ENCODE results near the gene EIF5AL1.

Gene EIF5AL1

DNA sequence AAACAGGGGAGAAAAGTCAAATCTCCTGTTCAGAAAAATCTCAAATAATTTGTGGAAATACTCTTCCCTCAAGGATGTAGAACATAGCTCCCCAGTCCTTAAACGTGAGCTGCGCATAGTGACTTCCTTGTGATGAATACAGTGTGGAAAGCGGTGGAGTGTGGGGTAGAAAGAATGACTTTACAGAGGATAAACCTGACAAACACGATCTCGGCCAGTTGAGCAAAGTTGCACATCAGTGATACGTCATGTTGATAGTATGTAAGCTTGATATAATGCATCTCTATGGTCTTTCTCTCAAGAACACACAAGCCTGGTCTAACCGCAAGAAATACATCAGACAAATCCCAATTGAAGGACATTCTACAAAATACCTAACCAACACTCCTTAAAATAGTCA lies 34.9 kb upstream of the EIF5AL1 start:
- no peak for DNase-seq (ENCODE audit: low read depth, low spot score)
- Histone ChIP-seq H3K9me3 (ENCODE audit: insufficient read depth, low read length) (no peaks in the 10 kb centered on the region), H3K9ac (ENCODE audit: insufficient read length, low read depth) (no peak overlapping the region), H3K36me3 (ENCODE audit: insufficient read depth, insufficient read length, low read length) (no peaks in the 10 kb centered on the region), H3K4me3 (ENCODE audit: insufficient read length, low read depth) (no peak overlapping the region), H3K4me1 (ENCODE audit: insufficient read depth, insufficient read length) (no peaks in the 10 kb centered on the region), H3K27me3 (ENCODE audit: insufficient read depth, insufficient read length) (peaks cover 14% of the 10 kb centered on the region)
- TF ChIP-seq ZNF274 (IDR thresholded peaks at IDR 0.05; ENCODE audit: low read depth, low read length) (no peak), SUZ12 (IDR thresholded peaks at IDR 0.05; ENCODE audit: extremely low read depth, insufficient read depth, insufficient read length) (no peak), YY1 (IDR thresholded peaks at IDR 0.05; ENCODE audit: insufficient read depth, insufficient read length) (no peak)

DNA sequence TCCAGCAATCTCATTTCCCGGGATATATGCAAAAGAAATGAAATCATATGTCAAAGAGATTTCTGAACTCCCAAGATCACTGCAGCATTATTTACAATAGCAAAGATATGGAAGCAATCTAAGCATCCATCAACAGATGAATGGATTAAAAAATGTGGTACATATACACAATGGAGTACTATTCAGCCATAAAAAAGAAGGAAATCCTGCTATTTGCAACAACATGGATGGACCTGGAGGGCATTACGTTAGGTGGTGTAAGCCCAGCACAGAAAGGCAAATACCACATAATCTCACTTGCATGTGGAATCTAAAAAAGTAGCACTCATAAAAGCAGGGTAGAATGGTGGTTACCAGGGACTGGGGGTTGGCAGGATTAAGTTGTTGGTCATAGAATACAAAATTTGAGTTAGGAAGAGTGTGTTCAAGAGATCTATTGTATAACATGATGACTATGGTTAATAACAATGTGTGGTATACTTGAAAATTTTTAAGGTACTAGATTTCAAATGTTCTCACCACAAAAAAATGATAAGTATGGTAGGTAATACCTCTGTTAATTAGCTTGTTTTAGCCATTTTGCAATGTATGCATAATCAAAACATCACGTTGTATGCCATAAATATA lies 32.9 kb upstream of the EIF5AL1 start:
- no peaks in the 10 kb centered on the region for H3K9me3 ChIP-seq (ENCODE audit: insufficient read depth, low read length)

DNA sequence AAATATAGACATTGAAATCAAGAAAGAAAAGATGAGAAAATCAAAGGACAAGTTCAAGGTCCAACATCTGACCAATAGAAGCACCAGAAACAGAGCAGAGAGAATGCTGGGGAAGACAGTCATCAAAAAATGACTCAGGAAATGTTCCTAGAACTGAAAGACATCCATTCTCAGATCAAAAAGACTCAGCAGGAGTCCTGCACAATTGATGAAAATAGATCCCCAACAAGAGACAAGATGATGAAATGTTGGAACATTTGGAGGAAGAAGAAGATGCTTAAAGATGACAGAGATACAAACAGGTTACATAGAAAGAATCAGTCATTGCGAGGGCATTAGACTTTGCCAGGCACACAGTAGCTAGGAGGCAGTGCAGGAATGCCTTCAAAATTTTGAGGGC lies 30.0 kb upstream of the EIF5AL1 start:
- Histone ChIP-seq H3K4me1 (ENCODE audit: insufficient read depth, insufficient read length) (no peaks in the 10 kb centered on the region), H3K4me3 (ENCODE audit: insufficient read length, low read depth) (no peak overlapping the region), H3K27me3 (ENCODE audit: insufficient read depth, insufficient read length) (no peaks in the 10 kb centered on the region), H3K9ac (ENCODE audit: insufficient read length, low read depth) (no peak overlapping the region), H3K9me3 (ENCODE audit: insufficient read depth, low read length) (no peaks in the 10 kb centered on the region), H3K36me3 (ENCODE audit: insufficient read depth, insufficient read length, low read length) (no peaks in the 10 kb centered on the region)
- TF ChIP-seq SUZ12 (IDR thresholded peaks at IDR 0.05; ENCODE audit: extremely low read depth, insufficient read depth, insufficient read length) (no peak), ZNF274 (IDR thresholded peaks at IDR 0.05; ENCODE audit: low read depth, low read length) (no peak), YY1 (IDR thresholded peaks at IDR 0.05; ENCODE audit: insufficient read depth, insufficient read length) (no peak)
- DNase-seq (ENCODE audit: low read depth, low spot score): no peak

More for the DNA sequence above, 32.9 kb upstream of the EIF5AL1 start:
- no peak for TF ChIP-seq SUZ12 (IDR thresholded peaks at IDR 0.05; ENCODE audit: extremely low read depth, insufficient read depth, insufficient read length)
- no peak for TF ChIP-seq ZNF274 (IDR thresholded peaks at IDR 0.05; ENCODE audit: low read depth, low read length)
- no peak for TF ChIP-seq YY1 (IDR thresholded peaks at IDR 0.05; ENCODE audit: insufficient read depth, insufficient read length)
- Histone ChIP-seq H3K27me3 (ENCODE audit: insufficient read depth, insufficient read length) (peaks cover 14% of the 10 kb centered on the region), H3K36me3 (ENCODE audit: insufficient read depth, insufficient read length, low read length) (no peaks in the 10 kb centered on the region), H3K4me3 (ENCODE audit: insufficient read length, low read depth) (no peak overlapping the region), H3K9ac (ENCODE audit: insufficient read length, low read depth) (no peak overlapping the region), H3K4me1 (ENCODE audit: insufficient read depth, insufficient read length) (no peaks in the 10 kb centered on the region)
- DNase-seq (ENCODE audit: low read depth, low spot score): no peak

DNA sequence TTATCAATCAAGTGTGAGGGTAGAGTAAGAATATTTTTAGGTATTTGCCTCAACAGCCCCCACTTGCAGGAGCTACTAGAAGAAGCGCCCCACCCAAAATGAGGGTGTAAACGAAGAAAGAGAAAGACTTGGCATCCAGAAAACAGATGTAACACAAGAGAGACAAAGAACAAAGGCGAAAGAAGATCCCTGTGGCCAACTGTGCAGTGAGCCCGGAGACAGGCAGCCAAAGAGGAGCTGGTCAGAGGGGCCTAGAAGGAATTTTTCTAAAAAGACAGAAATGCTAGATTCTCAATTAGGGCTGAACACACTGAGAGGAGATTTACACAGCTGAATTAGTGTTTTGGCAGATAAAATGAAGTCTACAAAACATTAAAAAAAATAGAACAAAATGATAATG lies 29.6 kb upstream of the EIF5AL1 start:
- no peak for DNase-seq (ENCODE audit: low read depth, low spot score)
- no peak overlapping the region for H3K4me3 ChIP-seq (ENCODE audit: insufficient read length, low read depth)
- H3K4me1 ChIP-seq (ENCODE audit: insufficient read depth, insufficient read length): no peaks in the 10 kb centered on the region
- H3K27me3 ChIP-seq (ENCODE audit: insufficient read depth, insufficient read length): no peaks in the 10 kb centered on the region
- H3K36me3 ChIP-seq (ENCODE audit: insufficient read depth, insufficient read length, low read length): no peaks in the 10 kb centered on the region
- TF ChIP-seq ZNF274 (IDR thresholded peaks at IDR 0.05; ENCODE audit: low read depth, low read length) (no peak), YY1 (IDR thresholded peaks at IDR 0.05; ENCODE audit: insufficient read depth, insufficient read length) (no peak)
- H3K9me3 ChIP-seq (ENCODE audit: insufficient read depth, low read length): no peaks in the 10 kb centered on the region
- H3K9ac ChIP-seq (ENCODE audit: insufficient read length, low read depth): no peak overlapping the region

DNA sequence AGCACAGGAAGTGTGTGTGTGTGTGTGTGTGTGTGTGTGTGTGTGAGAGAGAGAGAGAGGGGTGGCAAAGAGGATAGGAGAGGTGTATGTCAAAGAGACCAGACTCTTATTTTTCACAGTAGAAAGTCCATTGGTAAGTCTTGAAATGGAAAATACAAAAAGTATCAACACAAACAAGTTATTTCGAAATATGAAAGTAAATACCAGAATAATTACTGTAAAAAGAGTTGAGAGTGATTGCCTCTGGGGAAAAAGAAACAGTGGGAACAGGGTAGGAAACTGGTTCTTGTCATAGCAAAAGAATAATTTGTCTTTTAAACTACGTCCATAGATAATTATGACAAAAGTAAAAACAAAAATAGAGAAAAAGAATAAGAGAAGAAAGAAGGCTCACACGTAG lies 29.0 kb upstream of the EIF5AL1 start:
- Histone ChIP-seq H3K4me1 (ENCODE audit: insufficient read depth, insufficient read length) (peaks cover 2% of the 10 kb centered on the region), H3K27me3 (ENCODE audit: insufficient read depth, insufficient read length) (no peaks in the 10 kb centered on the region), H3K9ac (ENCODE audit: insufficient read length, low read depth) (no peak overlapping the region), H3K36me3 (ENCODE audit: insufficient read depth, insufficient read length, low read length) (no peaks in the 10 kb centered on the region), H3K4me3 (ENCODE audit: insufficient read length, low read depth) (no peak overlapping the region), H3K9me3 (ENCODE audit: insufficient read depth, low read length) (no peaks in the 10 kb centered on the region)
- TF ChIP-seq YY1 (IDR thresholded peaks at IDR 0.05; ENCODE audit: insufficient read depth, insufficient read length): no peak
- no peak for TF ChIP-seq ZNF274 (IDR thresholded peaks at IDR 0.05; ENCODE audit: low read depth, low read length)
- TF ChIP-seq SUZ12 (IDR thresholded peaks at IDR 0.05; ENCODE audit: extremely low read depth, insufficient read depth, insufficient read length): no peak
- DNase-seq (ENCODE audit: low read depth, low spot score): no peak

DNA sequence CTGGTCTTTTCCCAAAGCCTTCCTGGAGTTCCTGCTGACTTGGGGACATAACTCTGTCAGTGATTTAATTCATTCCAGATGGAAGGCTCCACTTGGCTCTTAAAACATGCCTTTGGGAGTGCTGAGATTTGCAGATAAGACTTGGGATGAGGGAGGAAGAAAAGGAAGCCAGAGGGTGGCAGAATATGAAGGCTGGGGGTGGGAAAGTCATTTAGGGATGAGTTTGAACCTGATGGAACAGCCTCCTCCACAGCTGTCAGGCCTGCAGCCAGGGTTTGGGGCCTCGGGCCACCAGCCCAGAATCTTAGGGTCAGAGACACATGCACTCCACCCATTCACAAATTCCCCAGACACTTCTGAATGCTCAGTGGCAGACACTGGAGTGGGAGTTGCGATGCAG lies 28.4 kb upstream of the EIF5AL1 start:
- DNase-seq (ENCODE audit: low read depth, low spot score): no peak
- peaks cover 2% of the 10 kb centered on the region for H3K4me1 ChIP-seq (ENCODE audit: insufficient read depth, insufficient read length)
- H3K9ac ChIP-seq (ENCODE audit: insufficient read length, low read depth): no peak overlapping the region
- H3K27me3 ChIP-seq (ENCODE audit: insufficient read depth, insufficient read length): no peaks in the 10 kb centered on the region
- TF ChIP-seq YY1 (IDR thresholded peaks at IDR 0.05; ENCODE audit: insufficient read depth, insufficient read length) (no peak), SUZ12 (IDR thresholded peaks at IDR 0.05; ENCODE audit: extremely low read depth, insufficient read depth, insufficient read length) (no peak), ZNF274 (IDR thresholded peaks at IDR 0.05; ENCODE audit: low read depth, low read length) (no peak)
- H3K9me3 ChIP-seq (ENCODE audit: insufficient read depth, low read length): no peaks in the 10 kb centered on the region
- no peaks in the 10 kb centered on the region for H3K36me3 ChIP-seq (ENCODE audit: insufficient read depth, insufficient read length, low read length)
- H3K4me3 ChIP-seq (ENCODE audit: insufficient read length, low read depth): no peak overlapping the region

DNA sequence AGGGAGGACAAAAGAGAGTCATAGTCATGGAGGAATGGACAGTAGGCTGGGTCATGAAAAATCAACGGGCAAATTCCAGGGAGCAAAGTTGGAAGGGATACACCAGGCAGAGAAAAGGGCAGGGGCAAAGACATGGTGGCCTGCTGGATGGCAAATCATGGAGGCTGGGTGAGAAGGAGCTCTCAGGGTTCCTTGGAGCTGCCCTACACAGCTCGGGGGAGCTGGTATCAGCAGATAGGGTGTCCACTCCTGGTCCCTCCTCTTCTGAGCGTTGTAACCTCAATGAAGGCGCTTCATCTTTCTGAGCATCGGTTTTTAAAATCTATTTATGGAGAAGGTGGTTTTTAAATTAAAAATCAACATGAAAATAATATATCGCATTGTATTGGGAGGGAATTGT lies 27.9 kb upstream of the EIF5AL1 start:
- Histone ChIP-seq H3K36me3 (ENCODE audit: insufficient read depth, insufficient read length, low read length) (no peaks in the 10 kb centered on the region), H3K4me3 (ENCODE audit: insufficient read length, low read depth) (no peak overlapping the region), H3K4me1 (ENCODE audit: insufficient read depth, insufficient read length) (peaks cover 2% of the 10 kb centered on the region), H3K9me3 (ENCODE audit: insufficient read depth, low read length) (no peaks in the 10 kb centered on the region), H3K27me3 (ENCODE audit: insufficient read depth, insufficient read length) (no peaks in the 10 kb centered on the region), H3K9ac (ENCODE audit: insufficient read length, low read depth) (no peak overlapping the region)
- no peak for DNase-seq (ENCODE audit: low read depth, low spot score)
- TF ChIP-seq YY1 (IDR thresholded peaks at IDR 0.05; ENCODE audit: insufficient read depth, insufficient read length) (no peak), ZNF274 (IDR thresholded peaks at IDR 0.05; ENCODE audit: low read depth, low read length) (no peak), SUZ12 (IDR thresholded peaks at IDR 0.05; ENCODE audit: extremely low read depth, insufficient read depth, insufficient read length) (no peak)

Data from NT2/D1 (cell line).